ENCODE measurements around the gene BCL6.
"Not testable (repeated sequence)": the region's sequence is repeated elsewhere in the genome, so short reads cannot be mapped to it uniquely, and the experiment has no call there.

BCL6 gene

GRCh38 chr3:187709155-187709554, 36.1 kb downstream of the BCL6 start:
- no peak for DNase-seq

- no peak for DNase-seq
Observed at GRCh38 chr3:187708696-187709095, 36.6 kb downstream of the BCL6 start.

- DNase-seq = no peak
Observed at GRCh38 chr3:187706971-187707370, 38.3 kb downstream of the BCL6 start.

DNA sequence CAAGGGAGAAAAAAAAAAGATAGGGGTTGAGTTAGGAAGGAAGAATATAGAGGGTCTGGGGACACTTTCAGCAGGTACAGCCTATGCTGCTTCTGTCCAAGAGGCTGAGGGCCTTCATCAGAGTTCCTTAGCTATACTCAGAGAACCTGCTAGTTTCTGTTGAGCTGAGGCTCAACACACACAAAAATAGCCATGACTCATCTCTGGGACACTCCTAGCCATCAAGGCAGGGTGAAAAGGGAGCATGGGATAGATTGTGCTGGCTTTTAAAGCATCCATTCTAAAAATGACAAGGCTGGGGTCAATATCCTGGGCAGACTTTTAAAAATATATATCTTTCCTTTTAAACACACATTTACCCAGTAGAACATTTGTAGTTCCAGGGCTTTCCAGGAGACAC, 40.1 kb downstream of the BCL6 start:
- no peak for DNase-seq

- no peak for DNase-seq
Observed at GRCh38 chr3:187702507-187703033, 42.7 kb downstream of the BCL6 start, which contains the start of gene RTP2. Gene RTP2 (minus strand): TSS chr3:187702557. CDS start chr3:187702128, 429 bp downstream.

DNA sequence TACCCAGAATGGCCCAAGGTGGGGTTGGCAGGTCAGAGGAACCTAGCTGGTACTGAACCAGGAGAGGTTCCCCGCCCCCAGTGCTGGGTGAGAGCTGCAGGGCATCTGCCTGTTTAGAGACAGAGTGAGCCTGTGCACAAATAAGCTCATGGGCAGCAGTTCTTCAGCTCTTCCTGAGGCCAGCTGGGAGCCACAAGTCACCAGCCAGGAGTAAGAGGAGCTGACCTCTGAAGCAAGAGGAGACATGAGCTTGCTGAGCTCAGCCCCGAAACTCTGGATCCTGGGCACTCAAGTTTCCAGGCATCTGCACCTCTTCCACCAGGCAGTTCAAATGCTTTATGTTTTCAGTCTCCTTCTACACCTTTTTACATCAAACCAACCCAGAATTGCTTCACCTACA, 45.0 kb downstream of the BCL6 start:
- DNase-seq = no peak

DNA sequence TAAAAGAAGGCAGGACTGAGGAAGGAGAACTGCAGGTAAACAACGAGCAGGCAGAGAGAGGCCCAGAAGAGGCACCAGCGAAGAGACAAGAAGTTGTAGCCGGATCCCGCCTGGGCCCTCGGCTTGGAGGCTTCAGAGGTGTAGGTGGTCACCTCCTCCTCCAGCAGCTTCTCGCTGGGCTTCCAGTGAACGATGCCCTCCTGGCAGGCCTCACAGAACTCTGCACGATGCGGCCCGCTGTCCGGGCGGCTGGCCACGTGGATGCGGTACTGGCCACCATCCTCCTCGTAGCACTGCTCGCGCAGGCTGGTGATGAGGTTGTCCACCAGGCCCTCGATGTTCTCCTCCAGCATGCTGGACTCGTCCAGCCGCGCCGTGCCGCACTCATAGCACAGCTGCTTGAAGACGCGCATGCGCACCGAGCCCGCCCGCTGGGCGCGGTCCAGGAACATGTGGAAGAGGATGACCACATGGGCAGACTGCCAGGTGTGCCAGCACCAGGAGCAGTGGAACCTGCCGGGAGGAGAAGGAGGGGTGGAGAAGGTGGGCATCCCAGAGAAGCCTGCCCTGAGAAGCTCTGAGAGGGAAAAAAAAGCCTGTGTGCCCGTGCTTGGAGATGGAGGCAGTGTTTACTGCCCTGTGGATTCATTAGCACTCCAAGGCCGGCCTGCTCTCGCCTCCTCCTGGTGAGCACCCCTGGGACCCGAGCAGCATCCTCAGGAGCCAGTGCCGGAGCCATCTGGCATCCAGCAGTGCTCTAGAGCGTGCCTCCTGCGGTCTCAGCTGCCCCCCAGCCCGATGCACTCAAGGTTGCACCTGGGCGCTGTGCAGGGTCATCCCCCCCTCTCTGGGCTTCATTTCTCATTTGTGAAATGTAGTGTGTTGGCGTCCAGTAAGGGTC, 46.5 kb downstream of the BCL6 start:
- DNase-seq = no peak

DNA sequence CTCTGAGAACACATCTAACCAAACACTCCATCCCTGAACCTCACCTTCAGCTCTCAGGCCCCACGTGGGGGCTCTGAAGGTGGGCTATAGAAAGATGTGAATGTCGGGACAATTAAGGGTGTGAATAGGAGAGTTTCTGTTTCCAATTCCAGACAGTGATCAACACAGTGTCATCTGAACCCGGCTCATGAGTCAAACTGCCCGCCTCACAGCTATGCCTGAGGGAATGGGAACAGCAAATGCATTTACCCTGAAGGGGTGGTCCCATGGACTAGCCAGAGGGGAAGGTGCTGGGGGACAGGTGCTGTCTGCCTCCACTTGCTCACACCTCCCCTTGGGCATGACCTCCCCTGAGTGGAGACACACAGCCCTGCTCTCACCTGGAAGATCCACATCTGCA, 49.2 kb downstream of the BCL6 start:
- no peak for DNase-seq

DNA sequence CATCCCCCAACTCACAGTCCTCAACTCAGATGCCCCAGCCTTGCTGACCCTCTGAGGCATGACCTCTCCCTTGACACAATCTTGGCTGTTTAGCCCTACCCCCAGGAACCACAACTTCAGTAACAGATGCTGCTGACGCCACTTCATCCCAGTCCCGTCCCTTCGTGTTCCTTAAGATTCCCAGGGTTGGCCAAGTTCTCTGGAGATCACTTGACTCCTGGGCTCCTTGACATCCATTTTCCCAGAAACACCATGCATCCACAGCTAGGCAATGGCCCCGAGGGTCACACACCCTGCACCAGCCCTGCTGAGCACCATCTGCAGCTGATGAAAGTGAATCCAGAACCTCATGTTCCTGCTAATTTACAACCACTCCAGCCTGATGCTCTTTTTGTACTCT, 49.8 kb downstream of the BCL6 start:
- DNase-seq = no peak

- no peak for DNase-seq
Observed at GRCh38 chr3:187694801-187695200, 50.5 kb downstream of the BCL6 start.

DNA sequence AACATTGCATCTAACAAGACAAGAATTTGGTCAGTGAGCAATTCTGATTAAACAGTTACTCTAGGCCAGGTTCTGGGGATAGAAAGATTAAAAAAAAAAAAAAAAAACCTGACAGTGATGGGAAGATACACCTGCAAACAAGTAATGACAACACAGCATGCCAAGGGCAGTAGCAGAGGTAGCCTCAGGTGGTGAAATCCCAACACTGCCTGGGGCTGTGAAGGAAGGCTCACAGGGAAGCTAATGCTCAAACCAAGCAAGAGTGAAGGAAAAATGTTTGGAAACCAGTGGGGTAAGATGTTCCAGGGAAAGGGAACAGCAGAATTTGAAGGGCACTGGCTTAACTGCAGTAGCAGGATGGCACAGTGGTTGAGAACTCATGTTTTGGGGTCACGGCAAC, 51.8 kb downstream of the BCL6 start:
- DNase-seq = no peak

DNA sequence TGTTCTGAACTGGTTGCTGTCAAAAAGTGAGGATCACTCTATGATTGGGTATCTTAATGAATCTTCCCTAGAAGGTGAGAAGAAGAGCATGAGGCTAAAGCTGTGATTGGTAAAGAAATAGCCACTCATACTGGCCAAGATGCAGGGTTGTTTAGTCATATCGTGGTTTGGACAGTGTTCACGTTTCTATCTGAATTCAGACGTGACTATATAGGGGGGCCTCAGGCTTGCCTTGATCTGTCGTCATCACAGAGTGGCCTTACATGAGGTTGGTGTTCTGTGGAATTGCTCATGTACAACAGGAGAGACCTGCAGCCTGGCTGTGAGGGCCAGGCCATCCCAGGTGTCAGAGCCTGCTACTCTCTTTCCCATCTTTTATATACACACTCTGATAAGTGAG, 55.3 kb downstream of the BCL6 start:
- no peak for DNase-seq

GRCh38 chr3:187686621-187687273, 58.5 kb downstream of the BCL6 start:
- no peak for DNase-seq

DNA sequence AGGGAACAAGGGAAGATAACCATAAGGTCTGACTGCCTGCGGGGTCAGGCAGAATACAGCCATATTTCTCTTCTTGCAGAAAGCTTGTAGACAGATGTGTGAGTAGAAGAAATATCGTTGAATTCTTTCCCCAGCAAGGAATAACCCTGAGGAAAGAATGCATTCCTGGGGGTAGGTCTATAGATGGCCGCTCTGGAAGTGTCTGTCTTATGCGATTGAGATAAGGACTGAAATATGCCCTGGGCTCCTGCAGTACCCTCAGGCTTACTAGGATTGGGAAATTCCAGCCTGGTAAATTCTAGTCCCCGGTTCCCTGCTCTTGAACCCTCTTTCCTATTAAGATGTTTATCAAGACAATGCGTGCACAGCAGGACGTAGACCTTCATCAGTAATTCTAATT, 59.3 kb downstream of the BCL6 start:
- DNase-seq = no peak

GRCh38 chr3:187684880-187685279, 60.4 kb downstream of the BCL6 start:
- no peak for DNase-seq

DNA sequence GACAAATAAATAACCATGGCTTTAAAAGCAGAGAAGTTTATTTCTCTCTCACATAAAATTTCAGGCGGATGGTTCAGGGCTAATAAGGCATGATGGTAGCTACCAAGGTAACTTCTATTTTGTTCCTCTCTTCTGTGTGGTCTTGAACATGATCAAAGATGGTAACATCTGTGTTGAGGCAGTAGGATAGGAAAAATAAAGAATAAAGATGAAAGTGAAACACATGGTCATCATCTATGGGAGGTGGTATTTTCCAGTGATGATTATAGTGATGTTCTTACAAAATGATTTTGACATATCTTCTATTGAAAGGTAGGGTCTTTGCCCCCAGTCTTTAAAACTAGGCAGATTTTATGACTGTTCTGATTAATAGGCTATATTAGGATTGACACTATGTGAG, 60.8 kb downstream of the BCL6 start:
- no peak for DNase-seq

- not testable (repeated sequence) for DNase-seq
Observed at GRCh38 chr3:187681756-187682155, 63.5 kb downstream of the BCL6 start.

GRCh38 chr3:187679638-187680396, 65.5 kb downstream of the BCL6 start:
- DNase-seq = peak; percentile 40 to 46

- DNase-seq = peak; percentile 25 to 38
Observed at GRCh38 chr3:187678726-187679268, 66.5 kb downstream of the BCL6 start.

DNA sequence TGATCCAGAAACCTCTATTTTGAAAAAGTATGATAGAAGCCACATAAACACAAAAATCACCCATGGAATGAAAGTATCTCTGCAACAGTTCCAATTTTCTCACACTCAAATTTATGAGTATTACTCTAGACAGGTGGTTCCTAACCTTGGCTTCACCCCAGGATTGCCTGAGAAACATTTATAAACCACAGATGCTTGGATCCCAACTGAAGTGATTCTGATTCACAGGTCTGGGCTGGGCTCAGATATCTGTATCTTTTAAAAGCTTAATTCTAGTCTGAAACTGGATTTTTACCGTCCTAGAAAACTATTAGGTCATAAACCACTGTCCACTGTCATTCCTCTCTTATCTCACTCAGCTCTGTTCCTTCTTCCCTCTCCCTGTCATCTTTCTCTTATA, 67.7 kb downstream of the BCL6 start:
- no peak for DNase-seq

- DNase-seq = no peak
Observed at GRCh38 chr3:187673012-187673411, 72.3 kb downstream of the BCL6 start.

Data from NCI-H1930 (cell line).